Neural cell (in vitro differentiated cells): ENCODE results near the gene ARHGAP45.

ENCODE experiments used
- EP300 ChIP-seq: fragments of 450-650 bp; conservative IDR thresholded peaks from 2 replicates; pipeline ENCODE4 v1.6.1; 2014; ENCODE audit warnings: antibody characterized with exemption, mild to moderate bottlenecking, moderate library complexity; ENCODE audit not compliant: poor library complexity, severe bottlenecking
- EZH2 ChIP-seq: fragments of 200-600, 300-800 bp; shearing (Covaris generic), sonication (generic); IDR thresholded peaks from 2 replicates; pipeline ENCODE4 v1.6.1; 2014; ENCODE audit warnings: antibody characterized with exemption, low read length, borderline replicate concordance, mild to moderate bottlenecking; ENCODE audit not compliant: insufficient read depth, poor library complexity, severe bottlenecking
- POLR2AphosphoS5 ChIP-seq: IDR thresholded peaks from 2 replicates; pipeline ENCODE4 v1.6.1; 2012
- RAD21 ChIP-seq: fragments of 450-650 bp; conservative IDR thresholded peaks from 2 replicates; pipeline ENCODE4 v1.6.1; 2014; ENCODE audit warnings: antibody characterized with exemption, mild to moderate bottlenecking, moderate library complexity
- REST ChIP-seq: IDR thresholded peaks from 2 replicates; pipeline ENCODE4 v1.6.1; 2012; ENCODE audit warnings: borderline replicate concordance
- SMC3 ChIP-seq: fragments of 450-650 bp; conservative IDR thresholded peaks from 2 replicates; pipeline ENCODE4 v1.6.1; 2014; ENCODE audit warnings: antibody characterized with exemption, mild to moderate bottlenecking, moderate library complexity; ENCODE audit not compliant: poor library complexity
- TAF1 ChIP-seq: IDR thresholded peaks from 2 replicates; pipeline ENCODE4 v1.6.1; 2012; ENCODE audit warnings: low read depth
- TF ChIP-seq, protein P1 (sequence below): fragments of 450-650 bp; IDR thresholded peaks from 2 replicates; pipeline ENCODE4 v1.5.1; 2014; ENCODE audit warnings: antibody characterized with exemption, mild to moderate bottlenecking, moderate library complexity; ENCODE audit not compliant: poor library complexity, severe bottlenecking

DNA sequence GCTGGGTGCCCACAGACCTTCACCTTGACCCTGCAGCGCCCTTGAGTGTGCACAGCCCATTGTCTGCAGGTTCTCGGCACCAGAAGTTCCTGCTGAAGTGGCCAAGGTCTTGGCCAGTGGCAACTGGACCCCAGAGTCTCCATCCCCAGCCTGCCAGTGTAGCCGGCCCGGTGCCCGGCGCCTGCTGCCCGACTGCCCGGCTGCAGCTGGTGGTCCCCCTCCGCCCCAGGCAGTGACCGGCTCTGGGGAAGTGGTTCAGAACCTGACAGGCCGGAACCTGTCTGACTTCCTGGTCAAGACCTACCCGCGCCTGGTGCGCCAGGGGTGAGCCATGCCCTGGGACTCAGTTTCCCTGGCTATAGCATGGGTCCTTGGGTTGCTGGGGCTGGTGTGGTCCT is 11.9 kb upstream of the ARHGAP45 start:
- TF ChIP-seq, protein P1, sequence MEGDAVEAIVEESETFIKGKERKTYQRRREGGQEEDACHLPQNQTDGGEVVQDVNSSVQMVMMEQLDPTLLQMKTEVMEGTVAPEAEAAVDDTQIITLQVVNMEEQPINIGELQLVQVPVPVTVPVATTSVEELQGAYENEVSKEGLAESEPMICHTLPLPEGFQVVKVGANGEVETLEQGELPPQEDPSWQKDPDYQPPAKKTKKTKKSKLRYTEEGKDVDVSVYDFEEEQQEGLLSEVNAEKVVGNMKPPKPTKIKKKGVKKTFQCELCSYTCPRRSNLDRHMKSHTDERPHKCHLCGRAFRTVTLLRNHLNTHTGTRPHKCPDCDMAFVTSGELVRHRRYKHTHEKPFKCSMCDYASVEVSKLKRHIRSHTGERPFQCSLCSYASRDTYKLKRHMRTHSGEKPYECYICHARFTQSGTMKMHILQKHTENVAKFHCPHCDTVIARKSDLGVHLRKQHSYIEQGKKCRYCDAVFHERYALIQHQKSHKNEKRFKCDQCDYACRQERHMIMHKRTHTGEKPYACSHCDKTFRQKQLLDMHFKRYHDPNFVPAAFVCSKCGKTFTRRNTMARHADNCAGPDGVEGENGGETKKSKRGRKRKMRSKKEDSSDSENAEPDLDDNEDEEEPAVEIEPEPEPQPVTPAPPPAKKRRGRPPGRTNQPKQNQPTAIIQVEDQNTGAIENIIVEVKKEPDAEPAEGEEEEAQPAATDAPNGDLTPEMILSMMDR: no peak
- TF ChIP-seq EZH2: no peak
- no peak for TF ChIP-seq RAD21
- no peak for TF ChIP-seq POLR2AphosphoS5
- TF ChIP-seq TAF1: no peak
- no peak for TF ChIP-seq REST
- TF ChIP-seq EP300: no peak
- no peak for TF ChIP-seq SMC3
